ENCODE measurements around the gene RPL36A.

- TF ChIP-seq MAX (IDR thresholded peaks at IDR 0.05; ENCODE audit: low read depth, low read length) (no peak), CTCF (IDR thresholded peaks at IDR 0.05; ENCODE audit: low read depth, low read length) (no peak)
These were observed 39.1 kb downstream of the RPL36A start for GRCh38 chrX:101429934-101430333.

All from NB4 (cell line).